ENCODE measurements around the gene LSM2.

GRCh38 chr6:31822036-31822821 lies 15.5 kb upstream of the LSM2 start:
- TF ChIP-seq CTCF (IDR thresholded peaks at IDR 0.05; ENCODE audit: borderline replicate concordance, extremely low read depth, low read length, poor library complexity, severe bottlenecking) (no peak), EZH2 (IDR thresholded peaks at IDR 0.05; ENCODE audit: borderline replicate concordance, low read depth, low read length, severe bottlenecking) (no peak)

Data from DND-41 (cell line).